ENCODE data around the gene NRSN2. TPM values are rescaled to one million over a fixed set of nuclear protein-coding genes. Genes with fewer than 3 reads are reported as not detected.

NRSN2 gene
- total RNA-seq, 4 donors from 2014 or later = 3.7 to 13.8 (median 7.2) TPM

DNA sequence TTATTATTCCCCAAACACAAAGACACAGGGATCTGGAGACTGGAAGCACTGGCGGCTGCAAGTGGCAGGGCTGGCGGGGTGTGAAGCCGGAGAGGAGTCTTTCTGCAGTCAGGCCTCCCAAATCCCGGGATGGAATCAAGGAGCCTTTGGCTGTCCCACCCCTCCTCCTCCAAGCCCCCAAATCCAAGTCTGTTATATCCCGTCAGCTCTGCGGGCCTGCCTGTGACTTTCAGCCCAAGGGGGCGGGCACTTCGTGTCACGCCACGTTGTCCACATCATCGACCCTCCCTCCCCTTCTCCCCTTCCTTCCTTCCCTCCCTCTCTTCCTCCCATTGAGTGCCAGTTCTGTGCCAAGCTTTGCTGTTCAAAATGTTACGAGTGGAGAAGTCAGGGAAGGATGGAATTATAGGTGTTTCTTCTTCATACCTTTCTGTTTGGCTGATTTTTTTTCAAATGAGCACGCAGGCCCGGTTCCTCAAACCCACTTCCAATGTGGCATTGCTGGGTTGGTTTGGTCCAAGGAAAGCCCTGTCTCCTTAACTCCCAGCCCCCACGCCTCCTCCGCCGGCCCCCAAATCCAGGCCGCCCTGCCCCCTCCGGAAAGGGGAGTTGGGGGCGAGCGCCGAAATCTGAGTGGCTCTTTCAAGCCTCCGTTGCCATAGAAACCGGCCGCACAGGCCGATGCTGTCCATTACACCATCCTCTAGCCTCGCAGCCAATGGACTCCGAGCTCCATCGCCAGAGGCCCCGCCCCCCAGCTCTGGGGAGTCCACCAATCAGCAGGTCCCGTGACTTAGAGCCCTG lies 36.9 kb upstream of the NRSN2 start:
- H3K27me3 ChIP-seq = peaks cover 0 to 15% (median 0%) of the 10 kb centered on the region in 4 donors
- H3K27ac ChIP-seq = peak overlapping the region; percentile 39 to 88 (median 81)
- no peaks in the 10 kb centered on the region for H3K9me3 ChIP-seq
- peak overlapping the region; percentile 6 to 67 (median 46) for H3K4me3 ChIP-seq
- intact Hi-C loops (cut with DNase I) = no loop called here
- no peaks in the 10 kb centered on the region for H3K36me3 ChIP-seq
- no peak for TF ChIP-seq POLR2A (IDR thresholded peaks at IDR 0.05)
- TF ChIP-seq, protein P1, sequence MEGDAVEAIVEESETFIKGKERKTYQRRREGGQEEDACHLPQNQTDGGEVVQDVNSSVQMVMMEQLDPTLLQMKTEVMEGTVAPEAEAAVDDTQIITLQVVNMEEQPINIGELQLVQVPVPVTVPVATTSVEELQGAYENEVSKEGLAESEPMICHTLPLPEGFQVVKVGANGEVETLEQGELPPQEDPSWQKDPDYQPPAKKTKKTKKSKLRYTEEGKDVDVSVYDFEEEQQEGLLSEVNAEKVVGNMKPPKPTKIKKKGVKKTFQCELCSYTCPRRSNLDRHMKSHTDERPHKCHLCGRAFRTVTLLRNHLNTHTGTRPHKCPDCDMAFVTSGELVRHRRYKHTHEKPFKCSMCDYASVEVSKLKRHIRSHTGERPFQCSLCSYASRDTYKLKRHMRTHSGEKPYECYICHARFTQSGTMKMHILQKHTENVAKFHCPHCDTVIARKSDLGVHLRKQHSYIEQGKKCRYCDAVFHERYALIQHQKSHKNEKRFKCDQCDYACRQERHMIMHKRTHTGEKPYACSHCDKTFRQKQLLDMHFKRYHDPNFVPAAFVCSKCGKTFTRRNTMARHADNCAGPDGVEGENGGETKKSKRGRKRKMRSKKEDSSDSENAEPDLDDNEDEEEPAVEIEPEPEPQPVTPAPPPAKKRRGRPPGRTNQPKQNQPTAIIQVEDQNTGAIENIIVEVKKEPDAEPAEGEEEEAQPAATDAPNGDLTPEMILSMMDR (IDR thresholded peaks at IDR 0.05) = no peak
- WGBS, 2 donors = 18 to 29% methylated on average over 18 to 24 of the region's 31 CpGs
- peak; percentile 76 for DNase-seq
- peaks cover 11 to 41% (median 16%) of the 10 kb centered on the region in 3 donors for H3K4me1 ChIP-seq

DNA sequence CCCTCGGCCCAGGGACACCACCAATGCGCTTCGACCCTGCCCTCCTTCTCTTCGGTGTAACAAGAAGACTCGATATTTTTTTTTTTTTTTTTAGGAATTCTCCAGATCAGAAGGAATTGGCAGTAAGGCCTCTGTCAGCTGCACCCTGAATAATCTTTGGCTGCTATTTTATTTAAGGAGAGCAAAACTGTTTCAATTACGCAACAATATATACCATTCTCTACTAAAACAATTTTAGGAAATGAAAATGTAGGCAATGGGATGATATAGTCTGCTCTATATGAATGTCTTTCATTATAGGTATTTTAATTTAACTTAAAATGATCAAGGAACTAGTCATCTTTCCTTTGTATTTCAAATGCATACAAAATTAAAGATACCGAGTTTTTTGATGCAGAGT lies 36.3 kb upstream of the NRSN2 start:
- no peak for DNase-seq
- TF ChIP-seq POLR2A (IDR thresholded peaks at IDR 0.05) = no peak
- TF ChIP-seq, protein P1 (IDR thresholded peaks at IDR 0.05) = no peak
- H3K9me3 ChIP-seq = no peaks in the 10 kb centered on the region
- WGBS, 2 donors = 17 to 24% methylated on average over 7 of the region's 7 CpGs
- H3K36me3 ChIP-seq = no peaks in the 10 kb centered on the region
- peak overlapping the region in 3 of 4 donors; percentile 46 to 67 (median 47) for H3K4me3 ChIP-seq
- H3K27ac ChIP-seq = peak overlapping the region in 2 of 4 donors; percentile 55 to 88
- intact Hi-C loops (cut with DNase I) = no loop called here
- peaks cover 11 to 41% (median 16%) of the 10 kb centered on the region in 3 donors for H3K4me1 ChIP-seq
- H3K27me3 ChIP-seq = peaks cover 0 to 11% (median 0%) of the 10 kb centered on the region in 4 donors

DNA sequence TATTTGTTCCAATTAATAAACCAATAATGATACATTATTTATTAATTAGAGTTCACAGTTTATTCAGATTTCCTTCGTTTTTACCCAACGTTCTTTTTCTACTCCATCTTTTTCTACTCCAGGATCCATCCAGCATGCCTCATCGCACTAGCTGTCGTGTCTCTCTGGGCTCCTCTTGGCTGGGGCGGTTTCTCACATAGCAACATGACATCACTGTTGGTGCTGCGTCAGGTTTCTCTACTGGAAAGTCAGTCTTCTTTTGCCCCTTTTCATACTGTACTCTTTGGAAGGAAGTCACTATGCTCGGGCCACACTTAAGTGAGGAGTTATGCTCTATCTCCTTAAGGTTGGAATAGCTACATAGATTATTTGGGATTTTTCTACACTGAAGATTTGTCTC lies 35.3 kb upstream of the NRSN2 start:
- no peaks in the 10 kb centered on the region for H3K36me3 ChIP-seq
- intact Hi-C loops (cut with DNase I) = no loop called here
- TF ChIP-seq, protein P1 (IDR thresholded peaks at IDR 0.05) = no peak
- TF ChIP-seq POLR2A (IDR thresholded peaks at IDR 0.05) = no peak
- H3K4me1 ChIP-seq = peaks cover 11 to 41% (median 16%) of the 10 kb centered on the region in 3 donors
- DNase-seq = no peak
- peaks cover 0 to 11% (median 0%) of the 10 kb centered on the region in 4 donors for H3K27me3 ChIP-seq
- H3K4me3 ChIP-seq = no peak overlapping the region
- no peaks in the 10 kb centered on the region for H3K9me3 ChIP-seq
- WGBS, 2 donors = 70 to 81% methylated on average over 7 of the region's 7 CpGs
- no peak overlapping the region for H3K27ac ChIP-seq

DNA sequence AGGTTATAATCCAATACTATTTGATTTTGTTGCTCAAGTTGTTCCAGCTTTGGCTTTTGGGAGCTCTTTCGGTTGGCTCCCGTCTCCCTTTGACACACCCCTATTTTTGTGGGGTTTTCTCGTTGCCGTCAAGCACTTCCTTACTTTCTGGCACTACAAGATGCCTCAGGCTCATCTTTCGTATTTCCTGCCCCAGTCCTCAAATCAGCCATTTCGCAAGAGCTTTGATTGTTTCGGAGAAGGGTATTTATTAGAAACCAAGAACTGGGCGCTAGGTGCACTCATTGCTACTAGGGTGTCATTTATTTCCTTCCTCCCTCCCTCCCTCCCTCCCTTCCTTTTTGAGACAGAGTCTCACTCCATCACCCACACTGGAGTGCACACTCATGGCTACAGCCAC lies 34.8 kb upstream of the NRSN2 start:
- Histone ChIP-seq H3K4me1 (peaks cover 11 to 41% (median 16%) of the 10 kb centered on the region in 3 donors), H3K36me3 (no peaks in the 10 kb centered on the region), H3K4me3 (no peak overlapping the region), H3K27me3 (peaks cover 0 to 11% (median 0%) of the 10 kb centered on the region in 4 donors), H3K9me3 (no peaks in the 10 kb centered on the region), H3K27ac (no peak overlapping the region)
- 27 to 61% methylated on average over 8 of the region's 8 CpGs for WGBS, 2 donors
- intact Hi-C loops (cut with DNase I) = no loop called here
- TF ChIP-seq, protein P1 (IDR thresholded peaks at IDR 0.05) = no peak
- no peak for TF ChIP-seq POLR2A (IDR thresholded peaks at IDR 0.05)
- no peak for DNase-seq

DNA sequence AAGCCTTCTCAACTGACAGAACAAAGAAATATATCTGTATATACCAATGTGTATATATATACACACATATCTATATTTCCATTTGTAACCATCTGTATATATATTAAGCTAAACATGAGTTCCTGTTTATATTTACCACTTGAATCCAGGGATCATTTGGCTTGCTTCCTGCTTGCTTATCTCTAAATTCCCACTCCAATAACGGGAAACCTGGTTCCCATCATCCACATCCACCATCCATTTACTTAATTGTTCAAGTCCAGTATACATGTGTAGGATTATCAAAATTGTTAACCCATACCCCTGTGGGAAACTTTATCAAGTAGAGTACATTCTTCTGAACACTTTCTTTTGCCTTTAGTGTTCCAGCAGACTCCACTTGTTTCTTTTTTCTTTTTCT lies 34.0 kb upstream of the NRSN2 start:
- Histone ChIP-seq H3K4me3 (no peak overlapping the region), H3K9me3 (no peaks in the 10 kb centered on the region), H3K27ac (no peak overlapping the region), H3K27me3 (peaks cover 0 to 11% (median 0%) of the 10 kb centered on the region in 4 donors), H3K36me3 (no peaks in the 10 kb centered on the region), H3K4me1 (peaks cover 11 to 41% (median 16%) of the 10 kb centered on the region in 3 donors)
- 58 to 73% methylated on average over 1 of the region's 1 CpG for WGBS, 2 donors
- intact Hi-C loops (cut with DNase I) = no loop called here
- TF ChIP-seq POLR2A (IDR thresholded peaks at IDR 0.05) = no peak
- TF ChIP-seq, protein P1 (IDR thresholded peaks at IDR 0.05) = no peak
- no peak for DNase-seq
